Neuron (in vitro differentiated cells): ENCODE measurements around the gene CLIC1.
A peak's percentile ranks its signal among the peaks of the same experiment; 100 is the strongest.
"Not testable (repeated sequence)": the region's sequence is repeated elsewhere in the genome, so short reads cannot be mapped to it uniquely, and the experiment has no call there.

Experiments used
- H2AFZ ChIP-seq: one replicate; pipeline ENCODE4 v1.6.1; 2013; ENCODE audit warnings: low read depth, mild to moderate bottlenecking, inconsistent platforms, low read length, moderate library complexity
- H3K27me3 ChIP-seq: one replicate; pipeline ENCODE4 v1.6.1; 2013; ENCODE audit warnings: low read length; ENCODE audit not compliant: insufficient read depth
- H3K36me3 ChIP-seq: one replicate; pipeline ENCODE4 v1.6.1; 2013; ENCODE audit warnings: low read length; ENCODE audit not compliant: insufficient read depth
- H3K4me1 ChIP-seq: one replicate; pipeline ENCODE4 v1.6.1; 2013; ENCODE audit warnings: low read length; ENCODE audit not compliant: insufficient read depth
- H3K4me3 ChIP-seq: 2 replicates; pipeline ENCODE4 v1.5.1; 2013; ENCODE audit warnings: mild to moderate bottlenecking, low read length, moderate library complexity
- H3K9me3 ChIP-seq: one replicate; pipeline ENCODE4 v1.6.1; 2013; ENCODE audit warnings: low read length

The CLIC1 gene

DNA sequence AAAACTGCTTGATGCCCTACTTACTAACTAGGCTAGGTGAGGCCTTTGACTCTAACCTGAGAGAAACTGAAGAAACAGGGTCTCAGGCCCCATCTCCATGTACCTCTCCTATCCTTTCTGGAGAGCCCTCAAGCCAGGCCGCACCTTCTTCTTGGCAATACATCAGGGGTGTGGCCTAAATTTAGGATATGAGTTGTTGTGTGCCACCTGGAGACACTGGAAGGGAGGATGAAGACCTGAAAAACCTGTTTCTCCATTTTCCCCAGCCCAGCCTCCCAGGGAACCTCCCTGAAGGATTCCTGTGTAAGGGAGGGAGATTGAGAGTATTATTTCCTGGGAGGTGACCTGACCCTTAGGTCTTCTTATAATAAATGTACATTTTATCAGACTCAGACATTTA is 18.1 kb downstream of the CLIC1 start:
- H3K36me3 ChIP-seq: no peaks in the 10 kb centered on the region
- no peak overlapping the region for H2AFZ ChIP-seq
- H3K4me1 ChIP-seq: peaks cover 13% of the 10 kb centered on the region
- H3K4me3 ChIP-seq: no peak overlapping the region
- H3K27me3 ChIP-seq: no peaks in the 10 kb centered on the region
- no peaks in the 10 kb centered on the region for H3K9me3 ChIP-seq

DNA sequence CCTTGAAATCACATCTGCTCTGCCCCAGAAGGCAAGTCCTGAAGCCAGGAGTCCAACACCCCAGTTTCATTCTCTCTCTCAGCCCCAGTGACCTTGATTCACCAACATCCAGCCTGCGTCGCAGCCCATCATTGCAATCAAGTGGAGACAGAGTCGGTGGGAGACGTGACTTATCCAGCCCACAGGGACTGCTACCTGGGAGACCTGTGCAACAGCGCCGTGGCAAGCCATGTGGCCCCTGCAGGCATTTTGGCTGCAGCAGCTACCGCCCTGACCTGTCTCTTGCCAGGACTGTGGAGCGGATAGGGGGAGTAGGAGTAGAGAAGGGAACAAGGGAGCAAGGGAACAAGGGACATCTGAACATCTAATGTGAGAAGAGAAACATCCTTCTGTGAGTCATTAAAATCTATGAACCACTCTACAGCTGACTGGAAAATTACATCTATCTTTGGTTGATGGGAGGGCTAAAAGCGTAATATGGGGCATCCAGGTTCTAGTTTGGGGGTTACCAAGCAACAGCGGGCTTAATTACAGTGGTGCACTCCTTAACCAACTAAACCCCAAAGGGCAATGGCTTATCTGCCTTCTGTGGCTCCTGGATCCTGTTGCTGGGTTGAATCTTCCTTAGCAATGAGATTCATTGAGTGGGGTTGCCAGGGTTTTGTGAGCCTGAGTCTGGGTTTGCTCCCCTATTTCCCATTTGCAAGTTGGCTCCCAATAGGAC is 18.7 kb downstream of the CLIC1 start:
- no peak overlapping the region for H2AFZ ChIP-seq
- H3K9me3 ChIP-seq: no peaks in the 10 kb centered on the region
- H3K36me3 ChIP-seq: no peaks in the 10 kb centered on the region
- no peaks in the 10 kb centered on the region for H3K27me3 ChIP-seq
- no peak overlapping the region for H3K4me3 ChIP-seq
- peaks cover 14% of the 10 kb centered on the region for H3K4me1 ChIP-seq

- H2AFZ ChIP-seq: peak within 1 kb of the TSS; percentile 98
- H3K27me3 ChIP-seq: no peaks in the 10 kb centered on the region
- peaks cover 14% of the 10 kb centered on the region for H3K4me1 ChIP-seq
- H3K36me3 ChIP-seq: no peaks in the 10 kb centered on the region
- no peak within 1 kb of the TSS for H3K4me3 ChIP-seq
- no peaks in the 10 kb centered on the region for H3K9me3 ChIP-seq
Measured at GRCh38 chr6:31715022-31715958, 21.0 kb downstream of the CLIC1 start, which contains the start of gene LY6G6D. TSS of gene LY6G6D (plus strand) at chr6:31715348. CDS start at chr6:31715356, 8 bp downstream.

GRCh38 chr6:31713991-31714684 is 22.2 kb downstream of the CLIC1 start:
- H3K4me1 ChIP-seq: peaks cover 14% of the 10 kb centered on the region
- H3K4me3 ChIP-seq: no peak overlapping the region
- H3K27me3 ChIP-seq: no peaks in the 10 kb centered on the region
- H2AFZ ChIP-seq: peak overlapping the region; percentile 98
- H3K9me3 ChIP-seq: no peaks in the 10 kb centered on the region
- H3K36me3 ChIP-seq: no peaks in the 10 kb centered on the region

GRCh38 chr6:31713465-31713864 is 22.9 kb downstream of the CLIC1 start:
- H2AFZ ChIP-seq: peak overlapping the region; percentile 98
- no peak overlapping the region for H3K4me3 ChIP-seq
- H3K4me1 ChIP-seq: peaks cover 14% of the 10 kb centered on the region
- H3K36me3 ChIP-seq: no peaks in the 10 kb centered on the region
- no peaks in the 10 kb centered on the region for H3K27me3 ChIP-seq
- H3K9me3 ChIP-seq: no peaks in the 10 kb centered on the region

GRCh38 chr6:31712296-31712695 is 24.0 kb downstream of the CLIC1 start:
- no peak overlapping the region for H3K4me3 ChIP-seq
- H3K36me3 ChIP-seq: no peaks in the 10 kb centered on the region
- H3K4me1 ChIP-seq: peaks cover 14% of the 10 kb centered on the region
- H3K27me3 ChIP-seq: no peaks in the 10 kb centered on the region
- no peaks in the 10 kb centered on the region for H3K9me3 ChIP-seq
- no peak overlapping the region for H2AFZ ChIP-seq

GRCh38 chr6:31711233-31711632 is 25.1 kb downstream of the CLIC1 start:
- H3K36me3 ChIP-seq: no peaks in the 10 kb centered on the region
- no peak overlapping the region for H3K4me3 ChIP-seq
- no peaks in the 10 kb centered on the region for H3K27me3 ChIP-seq
- no peaks in the 10 kb centered on the region for H3K9me3 ChIP-seq
- H3K4me1 ChIP-seq: peaks cover 14% of the 10 kb centered on the region
- H2AFZ ChIP-seq: no peak overlapping the region

- no peaks in the 10 kb centered on the region for H3K9me3 ChIP-seq
- H3K4me3 ChIP-seq: no peak overlapping the region
- no peaks in the 10 kb centered on the region for H3K36me3 ChIP-seq
- no peak overlapping the region for H2AFZ ChIP-seq
- peaks cover 14% of the 10 kb centered on the region for H3K4me1 ChIP-seq
- no peaks in the 10 kb centered on the region for H3K27me3 ChIP-seq
Measured at GRCh38 chr6:31710523-31711219, 25.7 kb downstream of the CLIC1 start.

GRCh38 chr6:31709157-31709556 is 27.2 kb downstream of the CLIC1 start:
- not testable (repeated sequence) for H2AFZ ChIP-seq, H3K36me3 ChIP-seq, H3K9me3 ChIP-seq, H3K27me3 ChIP-seq, H3K4me3 ChIP-seq
- peaks cover 10% of the 10 kb centered on the region for H3K4me1 ChIP-seq

GRCh38 chr6:31708224-31708623 is 28.1 kb downstream of the CLIC1 start:
- Histone ChIP-seq H3K27me3 (no peaks in the 10 kb centered on the region), H3K4me1 (peaks cover 1% of the 10 kb centered on the region), H2AFZ (no peak overlapping the region), H3K9me3 (no peaks in the 10 kb centered on the region), H3K4me3 (no peak overlapping the region), H3K36me3 (no peaks in the 10 kb centered on the region)

GRCh38 chr6:31707701-31708100 is 28.6 kb downstream of the CLIC1 start:
- Histone ChIP-seq H3K4me3 (no peak overlapping the region), H3K27me3 (no peaks in the 10 kb centered on the region), H2AFZ (no peak overlapping the region), H3K9me3 (no peaks in the 10 kb centered on the region), H3K4me1 (no peaks in the 10 kb centered on the region), H3K36me3 (no peaks in the 10 kb centered on the region)

- H3K4me3 ChIP-seq: no peak within 1 kb of the TSS
- H3K36me3 ChIP-seq: no peaks in the 10 kb centered on the region
- no peaks in the 10 kb centered on the region for H3K27me3 ChIP-seq
- peaks cover 7% of the 10 kb centered on the region for H3K4me1 ChIP-seq
- H2AFZ ChIP-seq: no peak within 1 kb of the TSS
- H3K9me3 ChIP-seq: no peaks in the 10 kb centered on the region
Measured at GRCh38 chr6:31706599-31706998, 29.7 kb downstream of the CLIC1 start, which contains the start of gene LY6G6F. TSS of gene LY6G6F (plus strand) at chr6:31706866. CDS start at chr6:31706907, 41 bp downstream.
